AG09309 (cell line): ENCODE measurements around the gene MACF1.
A peak's percentile ranks its signal among the peaks of the same experiment; 100 is the strongest.

Source experiments
- DNase-seq: peaks from one replicate; pipeline ENCODE4 v3.0.0-alpha.2; 2010; ENCODE audit warnings: low read depth
- H3K4me3 ChIP-seq: 2 replicates; pipeline ENCODE4 v1.5.1; 2011; ENCODE audit warnings: mild to moderate bottlenecking, low read depth, low read length, moderate library complexity; ENCODE audit not compliant: control insufficient read depth
- TF ChIP-seq, protein P1 (sequence below): IDR thresholded peaks from 2 replicates; pipeline ENCODE4 v1.5.1; 2011; ENCODE audit warnings: mild to moderate bottlenecking, low read depth, low read length, inconsistent platforms; ENCODE audit not compliant: insufficient read depth, control insufficient read depth; ENCODE audit errors: missing control alignments

MACF1 gene

DNA sequence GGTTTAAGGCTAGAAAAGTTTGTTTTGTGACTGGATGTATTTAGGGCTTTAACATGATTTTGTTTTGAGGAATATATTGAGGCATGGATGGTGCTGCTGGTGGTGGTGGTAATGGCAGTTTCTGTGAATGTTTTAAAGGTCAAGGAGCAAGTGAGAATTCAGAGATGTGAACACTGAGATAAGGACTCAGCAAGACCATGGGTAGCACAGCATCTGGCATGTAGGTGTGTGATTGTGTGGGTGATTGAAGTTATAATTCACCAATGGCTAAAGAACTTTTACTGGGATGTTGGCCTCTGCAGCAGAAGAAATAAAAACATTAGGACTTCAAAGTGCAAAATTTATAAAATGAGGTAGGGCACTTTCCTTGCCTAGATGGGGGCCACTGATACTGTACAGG is 65.9 kb downstream of the MACF1 start:
- DNase-seq, result no peak
- H3K4me3 ChIP-seq, result peak overlapping the region; percentile 26
- TF ChIP-seq, protein P1, sequence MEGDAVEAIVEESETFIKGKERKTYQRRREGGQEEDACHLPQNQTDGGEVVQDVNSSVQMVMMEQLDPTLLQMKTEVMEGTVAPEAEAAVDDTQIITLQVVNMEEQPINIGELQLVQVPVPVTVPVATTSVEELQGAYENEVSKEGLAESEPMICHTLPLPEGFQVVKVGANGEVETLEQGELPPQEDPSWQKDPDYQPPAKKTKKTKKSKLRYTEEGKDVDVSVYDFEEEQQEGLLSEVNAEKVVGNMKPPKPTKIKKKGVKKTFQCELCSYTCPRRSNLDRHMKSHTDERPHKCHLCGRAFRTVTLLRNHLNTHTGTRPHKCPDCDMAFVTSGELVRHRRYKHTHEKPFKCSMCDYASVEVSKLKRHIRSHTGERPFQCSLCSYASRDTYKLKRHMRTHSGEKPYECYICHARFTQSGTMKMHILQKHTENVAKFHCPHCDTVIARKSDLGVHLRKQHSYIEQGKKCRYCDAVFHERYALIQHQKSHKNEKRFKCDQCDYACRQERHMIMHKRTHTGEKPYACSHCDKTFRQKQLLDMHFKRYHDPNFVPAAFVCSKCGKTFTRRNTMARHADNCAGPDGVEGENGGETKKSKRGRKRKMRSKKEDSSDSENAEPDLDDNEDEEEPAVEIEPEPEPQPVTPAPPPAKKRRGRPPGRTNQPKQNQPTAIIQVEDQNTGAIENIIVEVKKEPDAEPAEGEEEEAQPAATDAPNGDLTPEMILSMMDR, result no peak

- TF ChIP-seq, protein P1, result no peak
- DNase-seq, result no peak
- no peak overlapping the region for H3K4me3 ChIP-seq
Observed at GRCh38 chr1:39272027-39272797, 67.7 kb downstream of the MACF1 start.

DNA sequence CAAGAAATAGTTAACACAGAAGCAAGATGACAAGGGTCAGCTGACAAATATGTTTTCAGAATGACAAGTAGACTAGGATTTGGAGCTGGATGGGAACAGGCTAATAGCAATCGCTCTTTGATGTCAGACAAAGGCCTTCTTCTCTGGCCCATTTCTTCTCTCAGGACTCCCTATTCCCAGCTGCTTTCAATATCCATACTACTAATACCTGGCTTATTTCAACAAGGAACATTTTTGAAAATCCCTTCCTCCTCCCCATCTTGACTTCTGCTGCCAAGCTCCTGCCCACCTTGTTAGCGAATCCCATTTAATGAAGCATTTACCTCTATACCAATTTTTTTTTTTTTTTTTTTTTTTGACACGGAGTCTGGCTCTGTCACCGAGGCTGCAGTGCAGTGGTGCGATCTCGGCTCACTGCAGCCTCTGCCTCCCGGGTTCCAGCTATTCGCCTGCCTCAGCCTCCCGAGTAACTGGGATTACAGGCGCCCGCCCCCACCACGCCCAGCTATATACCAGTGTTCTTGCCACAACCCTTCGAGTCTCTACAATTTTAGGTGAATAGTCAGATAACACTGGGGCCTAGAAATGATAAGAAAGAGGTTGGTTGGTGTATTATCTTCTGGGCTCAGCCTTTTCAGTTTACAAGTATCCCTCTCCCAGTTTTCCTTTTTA is 68.4 kb downstream of the MACF1 start:
- TF ChIP-seq, protein P1, result no peak
- DNase-seq, result no peak
- H3K4me3 ChIP-seq, result no peak overlapping the region

DNA sequence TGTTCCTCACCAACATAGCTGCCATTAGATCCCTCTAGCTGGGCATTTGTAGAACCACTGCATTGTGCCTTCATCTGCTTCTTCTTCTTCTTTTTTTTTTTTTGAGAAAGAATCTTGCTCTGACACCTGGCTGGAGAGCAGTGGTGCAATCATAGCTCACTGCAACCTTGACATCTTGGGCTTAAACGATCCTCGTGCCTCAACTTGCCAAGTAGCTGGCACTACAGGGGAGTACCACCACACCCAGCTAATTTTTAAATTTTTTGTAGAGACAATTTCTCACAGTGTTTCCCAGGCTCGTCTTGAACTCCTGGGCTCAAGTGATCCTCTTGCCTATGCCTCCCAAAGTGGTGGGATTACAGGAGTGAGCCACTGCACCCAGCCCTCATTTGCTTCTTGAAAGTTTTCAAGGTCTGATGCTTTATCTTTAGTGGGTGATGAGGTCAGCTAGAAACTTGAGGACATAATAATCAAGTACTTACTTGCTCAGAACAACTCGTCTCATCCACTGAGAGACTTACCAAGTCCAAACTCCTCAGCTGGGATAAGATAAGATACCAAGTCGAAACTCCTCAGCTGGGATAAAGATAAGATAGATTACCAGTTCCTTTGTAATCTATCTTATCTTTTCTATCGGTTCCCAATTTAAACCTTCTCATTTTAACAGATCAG is 71.5 kb downstream of the MACF1 start:
- DNase-seq, result no peak
- TF ChIP-seq, protein P1, result no peak
- H3K4me3 ChIP-seq, result no peak overlapping the region

GRCh38 chr1:39277879-39278278 is 73.4 kb downstream of the MACF1 start:
- TF ChIP-seq, protein P1, result no peak
- DNase-seq, result no peak
- no peak overlapping the region for H3K4me3 ChIP-seq

GRCh38 chr1:39282537-39283216 is 78.2 kb downstream of the MACF1 start:
- no peak for DNase-seq
- no peak overlapping the region for H3K4me3 ChIP-seq
- TF ChIP-seq, protein P1, result no peak
